ENCODE results near the gene ALDH1A3.

ALDH1A3 gene

GRCh38 chr15:100834731-100835130, 44.9 kb upstream of the ALDH1A3 start:
- H3K4me2 ChIP-seq (ENCODE audit: low read length) = no peak overlapping the region
- no peaks in the 10 kb centered on the region for H3K79me2 ChIP-seq
- TF ChIP-seq, protein P1, sequence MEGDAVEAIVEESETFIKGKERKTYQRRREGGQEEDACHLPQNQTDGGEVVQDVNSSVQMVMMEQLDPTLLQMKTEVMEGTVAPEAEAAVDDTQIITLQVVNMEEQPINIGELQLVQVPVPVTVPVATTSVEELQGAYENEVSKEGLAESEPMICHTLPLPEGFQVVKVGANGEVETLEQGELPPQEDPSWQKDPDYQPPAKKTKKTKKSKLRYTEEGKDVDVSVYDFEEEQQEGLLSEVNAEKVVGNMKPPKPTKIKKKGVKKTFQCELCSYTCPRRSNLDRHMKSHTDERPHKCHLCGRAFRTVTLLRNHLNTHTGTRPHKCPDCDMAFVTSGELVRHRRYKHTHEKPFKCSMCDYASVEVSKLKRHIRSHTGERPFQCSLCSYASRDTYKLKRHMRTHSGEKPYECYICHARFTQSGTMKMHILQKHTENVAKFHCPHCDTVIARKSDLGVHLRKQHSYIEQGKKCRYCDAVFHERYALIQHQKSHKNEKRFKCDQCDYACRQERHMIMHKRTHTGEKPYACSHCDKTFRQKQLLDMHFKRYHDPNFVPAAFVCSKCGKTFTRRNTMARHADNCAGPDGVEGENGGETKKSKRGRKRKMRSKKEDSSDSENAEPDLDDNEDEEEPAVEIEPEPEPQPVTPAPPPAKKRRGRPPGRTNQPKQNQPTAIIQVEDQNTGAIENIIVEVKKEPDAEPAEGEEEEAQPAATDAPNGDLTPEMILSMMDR (IDR thresholded peaks at IDR 0.05) = no peak
- no peaks in the 10 kb centered on the region for H3K4me1 ChIP-seq
- H3K9ac ChIP-seq = no peak overlapping the region
- no peaks in the 10 kb centered on the region for H3K36me3 ChIP-seq (ENCODE audit: control insufficient read depth, insufficient read depth, low read length)
- no peak overlapping the region for H2AFZ ChIP-seq
- no peaks in the 10 kb centered on the region for H3K27me3 ChIP-seq (ENCODE audit: control insufficient read depth, insufficient read depth, low read length)
- no peak overlapping the region for H3K27ac ChIP-seq
- no peak overlapping the region for H3K4me3 ChIP-seq (ENCODE audit: low read depth, low read length)
- H3K9me3 ChIP-seq (ENCODE audit: control insufficient read depth, low read length) = no peaks in the 10 kb centered on the region

DNA sequence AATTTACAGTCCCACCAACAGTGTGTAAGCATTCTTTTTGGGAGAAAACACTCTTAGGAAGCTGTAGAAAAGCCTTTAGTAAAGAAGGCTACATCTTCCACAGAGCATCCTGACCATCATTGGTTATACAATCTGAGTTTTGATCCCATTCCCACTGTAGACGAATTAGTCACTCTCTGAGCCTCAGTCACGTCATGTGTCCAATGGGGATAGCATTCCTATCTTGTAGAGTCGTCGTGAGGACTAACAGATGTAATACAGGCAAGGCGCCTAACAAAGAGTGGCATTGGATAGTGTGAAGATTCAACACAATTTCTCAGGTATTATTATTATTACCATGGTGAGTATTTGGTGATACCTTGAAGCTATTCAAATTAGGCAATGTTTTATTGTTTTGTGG, 44.0 kb upstream of the ALDH1A3 start:
- H3K4me3 ChIP-seq (ENCODE audit: low read depth, low read length) = no peak overlapping the region
- no peak overlapping the region for H3K4me2 ChIP-seq (ENCODE audit: low read length)
- no peaks in the 10 kb centered on the region for H3K79me2 ChIP-seq
- H3K27ac ChIP-seq = no peak overlapping the region
- no peak overlapping the region for H2AFZ ChIP-seq
- no peaks in the 10 kb centered on the region for H3K36me3 ChIP-seq (ENCODE audit: control insufficient read depth, insufficient read depth, low read length)
- H3K27me3 ChIP-seq (ENCODE audit: control insufficient read depth, insufficient read depth, low read length) = no peaks in the 10 kb centered on the region
- no peaks in the 10 kb centered on the region for H3K9me3 ChIP-seq (ENCODE audit: control insufficient read depth, low read length)
- H3K9ac ChIP-seq = no peak overlapping the region
- H3K4me1 ChIP-seq = no peaks in the 10 kb centered on the region
- TF ChIP-seq, protein P1 (IDR thresholded peaks at IDR 0.05) = no peak

DNA sequence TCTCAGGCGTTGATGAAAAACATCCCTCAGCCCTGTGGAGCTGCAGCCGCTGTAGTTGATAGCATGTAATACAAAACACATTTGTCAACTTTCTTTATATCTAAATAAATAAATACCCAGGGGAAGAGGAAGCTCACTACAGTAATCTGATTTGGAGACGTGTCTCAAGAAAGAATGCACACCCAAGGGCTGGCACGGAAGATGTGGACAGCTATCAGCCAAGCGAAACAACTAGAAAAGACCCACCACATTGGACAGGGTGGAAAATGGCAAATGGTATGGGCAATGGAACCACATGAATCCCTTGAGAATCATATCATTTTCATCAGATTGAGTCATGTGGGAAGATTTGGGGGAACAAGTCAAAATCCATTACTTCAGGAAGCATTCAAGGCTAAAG, 43.1 kb upstream of the ALDH1A3 start:
- H3K27ac ChIP-seq = no peak overlapping the region
- no peak overlapping the region for H3K4me2 ChIP-seq (ENCODE audit: low read length)
- H3K4me1 ChIP-seq = no peaks in the 10 kb centered on the region
- H3K4me3 ChIP-seq (ENCODE audit: low read depth, low read length) = no peak overlapping the region
- TF ChIP-seq, protein P1 (IDR thresholded peaks at IDR 0.05) = no peak
- no peak overlapping the region for H3K9ac ChIP-seq
- H2AFZ ChIP-seq = no peak overlapping the region
- H3K79me2 ChIP-seq = no peaks in the 10 kb centered on the region
- no peaks in the 10 kb centered on the region for H3K27me3 ChIP-seq (ENCODE audit: control insufficient read depth, insufficient read depth, low read length)
- no peaks in the 10 kb centered on the region for H3K9me3 ChIP-seq (ENCODE audit: control insufficient read depth, low read length)
- H3K36me3 ChIP-seq (ENCODE audit: control insufficient read depth, insufficient read depth, low read length) = no peaks in the 10 kb centered on the region

GRCh38 chr15:100841426-100841825, 38.2 kb upstream of the ALDH1A3 start:
- H3K27ac ChIP-seq = no peak overlapping the region
- H3K4me2 ChIP-seq (ENCODE audit: low read length) = no peak overlapping the region
- H3K4me3 ChIP-seq (ENCODE audit: low read depth, low read length) = no peak overlapping the region
- no peaks in the 10 kb centered on the region for H3K4me1 ChIP-seq
- H3K27me3 ChIP-seq (ENCODE audit: control insufficient read depth, insufficient read depth, low read length) = no peaks in the 10 kb centered on the region
- H3K9ac ChIP-seq = no peak overlapping the region
- TF ChIP-seq, protein P1 (IDR thresholded peaks at IDR 0.05) = no peak
- no peak overlapping the region for H2AFZ ChIP-seq
- no peaks in the 10 kb centered on the region for H3K36me3 ChIP-seq (ENCODE audit: control insufficient read depth, insufficient read depth, low read length)
- no peaks in the 10 kb centered on the region for H3K9me3 ChIP-seq (ENCODE audit: control insufficient read depth, low read length)
- H3K79me2 ChIP-seq = no peaks in the 10 kb centered on the region
